Umbilical cord (tissue), 2 donors: ENCODE data around the gene KLF16. TPM values are rescaled to one million over a fixed set of nuclear protein-coding genes. Genes with fewer than 3 reads are reported as not detected.

ENCODE experiments used
- DNase-seq: peaks from one replicate; pipeline ENCODE4 v3.0.0-alpha.2; 2015; ENCODE audit warnings: low spot score
- total RNA-seq: library from RNA; depleted of rRNA; stranded (reverse); fragments of >200 nt; gene quantifications from one replicate; pipeline ENCODE4 v1.2.3, GENCODE V29; 2014; ENCODE audit warnings: low replicate concordance; ENCODE audit not compliant: insufficient read depth

Gene KLF16
- total RNA-seq, 1 donor from 2014 or later, result 0.96 TPM

DNA sequence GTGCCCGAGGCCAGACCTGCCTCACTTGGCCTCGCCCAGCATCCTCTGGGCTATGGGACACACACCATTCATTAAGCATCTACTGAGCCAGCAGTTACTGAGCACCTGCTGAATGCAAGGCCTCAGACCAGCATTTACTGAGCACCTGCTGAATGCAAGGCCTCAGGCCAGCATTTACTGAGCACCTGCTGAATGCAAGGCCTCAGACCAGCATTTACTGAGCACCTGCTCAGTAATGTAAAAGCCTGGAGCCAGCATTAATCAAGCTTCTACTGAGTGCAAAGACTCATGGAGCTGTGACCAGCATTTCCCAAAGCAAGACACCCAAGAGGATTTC, 55.0 kb downstream of the KLF16 start:
- DNase-seq, result no peak

DNA sequence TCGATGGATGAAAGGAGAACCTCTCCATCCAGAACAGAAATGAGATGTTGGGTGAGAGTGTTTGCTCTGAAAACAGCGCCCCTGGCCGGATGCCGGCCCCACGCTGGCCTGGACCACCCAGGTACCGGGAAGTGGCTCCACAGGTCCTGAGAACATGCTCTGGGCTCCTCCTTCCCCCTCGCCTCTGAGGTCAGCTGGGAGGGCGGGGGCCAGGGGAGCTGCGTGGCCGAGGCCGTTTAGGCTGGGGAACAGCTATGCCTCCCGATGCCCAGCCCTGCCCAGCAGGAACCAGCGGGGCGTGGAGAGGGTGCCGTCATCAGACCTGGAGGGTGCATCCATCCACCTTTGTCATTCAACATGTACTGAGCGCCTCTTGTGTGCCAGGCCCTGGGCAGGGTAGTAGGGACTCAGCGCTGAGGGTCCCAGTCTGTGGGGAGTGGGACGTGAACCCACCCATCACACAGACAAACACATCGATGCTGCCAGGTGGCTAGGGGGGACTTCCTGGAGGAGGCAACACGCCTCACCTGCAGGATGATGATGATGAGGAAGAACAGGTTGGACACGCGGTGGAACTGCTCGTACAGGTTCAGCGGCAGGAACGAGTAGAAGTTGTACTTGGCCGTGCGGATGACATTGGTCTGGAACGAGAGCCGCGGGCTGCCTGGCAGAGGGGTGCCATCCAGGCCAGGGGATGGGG, 55.5 kb downstream of the KLF16 start:
- DNase-seq, result no peak

GRCh38 chr19:1807030-1807694, 56.2 kb downstream of the KLF16 start:
- no peak for DNase-seq

- no peak for DNase-seq
Observed at GRCh38 chr19:1806184-1807029, 57.0 kb downstream of the KLF16 start.

GRCh38 chr19:1805401-1806183, 57.8 kb downstream of the KLF16 start:
- no peak for DNase-seq

- DNase-seq, result no peak
Observed at GRCh38 chr19:1804858-1805257, 58.5 kb downstream of the KLF16 start.

Other genes starting within 250 kb of the KLF16 start
- 18.5 TPM for gene TCF3, start 211.0 kb downstream of the KLF16 start, total RNA-seq
- gene ONECUT3, start 110.1 kb downstream of the KLF16 start, total RNA-seq, result 0.48 TPM
- 1.9 TPM for gene ATP8B3, start 51.3 kb downstream of the KLF16 start, total RNA-seq
- 3.1 TPM for gene REXO1, start 15.1 kb downstream of the KLF16 start, total RNA-seq
- gene ABHD17A, start 21.9 kb upstream of the KLF16 start, total RNA-seq, result 86.4 TPM
- gene ADAT3, start 41.8 kb upstream of the KLF16 start, total RNA-seq, result 7.5 TPM
- gene SCAMP4, start 41.8 kb upstream of the KLF16 start, total RNA-seq, result 16.4 TPM
- 51.0 TPM for gene CSNK1G2, start 77.6 kb upstream of the KLF16 start, total RNA-seq
- gene BTBD2, start 152.1 kb upstream of the KLF16 start, total RNA-seq, result 31.8 TPM
- gene MKNK2, start 187.7 kb upstream of the KLF16 start, total RNA-seq, result 17.8 TPM
- 7.7 TPM for gene MOB3A, start 232.7 kb upstream of the KLF16 start, total RNA-seq
- 1.2 TPM for gene IZUMO4, start 233.3 kb upstream of the KLF16 start, total RNA-seq